Measurements from ENCODE around the gene NOSTRIN.

The NOSTRIN gene

DNA sequence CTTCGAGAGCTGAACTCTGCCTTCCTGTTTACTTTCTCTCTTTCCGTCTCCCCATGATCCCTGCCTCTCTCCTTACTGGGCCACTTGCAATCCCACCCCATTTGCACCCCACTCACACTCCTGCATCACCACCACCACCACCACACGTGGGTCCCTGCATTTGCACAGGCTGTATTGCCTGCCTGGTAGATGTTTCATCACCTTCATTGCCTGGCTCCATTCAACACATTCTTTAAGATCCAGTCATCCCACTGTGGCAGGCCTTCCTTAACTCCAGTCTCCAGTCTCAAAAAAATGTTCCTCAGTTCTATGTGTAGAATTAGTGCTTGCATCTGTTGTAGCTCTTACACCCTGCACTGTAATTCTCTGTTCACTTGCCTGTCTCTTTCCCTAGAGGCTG is 13.9 kb downstream of the NOSTRIN start:
- TF ChIP-seq FOXP2 (optimal IDR thresholded peaks at IDR 0.05; ENCODE audit: borderline replicate concordance, extremely low read depth, extremely low read length, insufficient read depth) (no peak), POLR2AphosphoS5 (IDR thresholded peaks at IDR 0.05; ENCODE audit: low read depth, low read length) (no peak), SIN3A (IDR thresholded peaks at IDR 0.05; ENCODE audit: borderline replicate concordance, insufficient read depth, low read length) (no peak), TAF1 (IDR thresholded peaks at IDR 0.05; ENCODE audit: borderline replicate concordance, insufficient read depth, low read length) (no peak)
- TF ChIP-seq, protein P1, sequence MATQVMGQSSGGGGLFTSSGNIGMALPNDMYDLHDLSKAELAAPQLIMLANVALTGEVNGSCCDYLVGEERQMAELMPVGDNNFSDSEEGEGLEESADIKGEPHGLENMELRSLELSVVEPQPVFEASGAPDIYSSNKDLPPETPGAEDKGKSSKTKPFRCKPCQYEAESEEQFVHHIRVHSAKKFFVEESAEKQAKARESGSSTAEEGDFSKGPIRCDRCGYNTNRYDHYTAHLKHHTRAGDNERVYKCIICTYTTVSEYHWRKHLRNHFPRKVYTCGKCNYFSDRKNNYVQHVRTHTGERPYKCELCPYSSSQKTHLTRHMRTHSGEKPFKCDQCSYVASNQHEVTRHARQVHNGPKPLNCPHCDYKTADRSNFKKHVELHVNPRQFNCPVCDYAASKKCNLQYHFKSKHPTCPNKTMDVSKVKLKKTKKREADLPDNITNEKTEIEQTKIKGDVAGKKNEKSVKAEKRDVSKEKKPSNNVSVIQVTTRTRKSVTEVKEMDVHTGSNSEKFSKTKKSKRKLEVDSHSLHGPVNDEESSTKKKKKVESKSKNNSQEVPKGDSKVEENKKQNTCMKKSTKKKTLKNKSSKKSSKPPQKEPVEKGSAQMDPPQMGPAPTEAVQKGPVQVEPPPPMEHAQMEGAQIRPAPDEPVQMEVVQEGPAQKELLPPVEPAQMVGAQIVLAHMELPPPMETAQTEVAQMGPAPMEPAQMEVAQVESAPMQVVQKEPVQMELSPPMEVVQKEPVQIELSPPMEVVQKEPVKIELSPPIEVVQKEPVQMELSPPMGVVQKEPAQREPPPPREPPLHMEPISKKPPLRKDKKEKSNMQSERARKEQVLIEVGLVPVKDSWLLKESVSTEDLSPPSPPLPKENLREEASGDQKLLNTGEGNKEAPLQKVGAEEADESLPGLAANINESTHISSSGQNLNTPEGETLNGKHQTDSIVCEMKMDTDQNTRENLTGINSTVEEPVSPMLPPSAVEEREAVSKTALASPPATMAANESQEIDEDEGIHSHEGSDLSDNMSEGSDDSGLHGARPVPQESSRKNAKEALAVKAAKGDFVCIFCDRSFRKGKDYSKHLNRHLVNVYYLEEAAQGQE (IDR thresholded peaks at IDR 0.05; ENCODE audit: insufficient read depth in 1 of 2, low read depth in 2 of 2, low read length in 2 of 2), result no peak

GRCh38 chr2:168819050-168819715 is 16.7 kb downstream of the NOSTRIN start:
- TF ChIP-seq TAF1 (IDR thresholded peaks at IDR 0.05; ENCODE audit: borderline replicate concordance, insufficient read depth, low read length), result no peak

GRCh38 chr2:168819829-168820489 is 17.5 kb downstream of the NOSTRIN start:
- TF ChIP-seq, protein P1 (IDR thresholded peaks at IDR 0.05; ENCODE audit: insufficient read depth in 1 of 2, low read depth in 2 of 2, low read length in 2 of 2), result no peak
- TF ChIP-seq POLR2AphosphoS5 (IDR thresholded peaks at IDR 0.05; ENCODE audit: low read depth, low read length) (no peak), SIN3A (IDR thresholded peaks at IDR 0.05; ENCODE audit: borderline replicate concordance, insufficient read depth, low read length) (no peak), TAF1 (IDR thresholded peaks at IDR 0.05; ENCODE audit: borderline replicate concordance, insufficient read depth, low read length) (no peak), FOXP2 (optimal IDR thresholded peaks at IDR 0.05; ENCODE audit: borderline replicate concordance, extremely low read depth, extremely low read length, insufficient read depth) (no peak)

DNA sequence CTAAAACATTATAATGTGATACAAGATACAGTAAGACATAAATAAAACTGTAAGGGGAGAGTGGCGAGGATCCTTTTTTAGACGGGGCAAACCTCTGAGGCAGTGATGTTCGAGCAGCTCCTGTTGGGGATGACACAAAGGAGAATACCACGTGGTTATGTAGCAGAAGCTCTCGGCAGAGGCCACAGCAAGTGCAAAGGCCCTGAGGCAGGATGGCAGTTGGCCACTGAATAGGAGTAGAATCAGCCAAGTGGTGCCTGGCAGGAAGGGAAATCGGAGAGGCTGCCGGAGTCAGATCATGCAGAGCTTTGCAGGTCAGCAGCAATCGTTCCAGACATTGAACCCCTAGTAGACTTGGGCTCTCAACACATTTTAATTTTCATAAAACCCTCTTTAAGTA is 19.1 kb downstream of the NOSTRIN start:
- TF ChIP-seq POLR2AphosphoS5 (IDR thresholded peaks at IDR 0.05; ENCODE audit: low read depth, low read length) (no peak), FOXP2 (optimal IDR thresholded peaks at IDR 0.05; ENCODE audit: borderline replicate concordance, extremely low read depth, extremely low read length, insufficient read depth) (no peak), SIN3A (IDR thresholded peaks at IDR 0.05; ENCODE audit: borderline replicate concordance, insufficient read depth, low read length) (no peak), TAF1 (IDR thresholded peaks at IDR 0.05; ENCODE audit: borderline replicate concordance, insufficient read depth, low read length) (no peak)
- TF ChIP-seq, protein P1 (IDR thresholded peaks at IDR 0.05; ENCODE audit: insufficient read depth in 1 of 2, low read depth in 2 of 2, low read length in 2 of 2), result no peak

DNA sequence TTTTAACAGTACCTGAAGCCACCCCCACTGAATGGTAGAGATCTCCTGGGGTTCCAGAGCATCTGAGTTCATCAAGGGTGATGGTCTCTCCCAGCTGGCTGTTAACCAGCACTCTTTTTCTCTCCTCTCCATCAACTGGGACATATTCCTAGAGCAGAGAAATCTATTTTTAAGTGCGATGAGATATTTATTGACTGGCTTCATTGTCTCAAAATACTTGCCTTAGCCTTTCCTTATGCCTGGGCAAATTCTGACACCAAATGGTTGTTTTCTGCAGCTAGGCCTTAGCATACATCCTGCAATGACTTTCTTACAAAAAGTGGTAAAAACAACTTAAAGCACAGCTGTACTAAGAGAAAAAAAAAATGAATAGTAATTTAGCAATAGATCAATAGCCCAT is 19.6 kb downstream of the NOSTRIN start:
- TF ChIP-seq SIN3A (IDR thresholded peaks at IDR 0.05; ENCODE audit: borderline replicate concordance, insufficient read depth, low read length) (no peak), TAF1 (IDR thresholded peaks at IDR 0.05; ENCODE audit: borderline replicate concordance, insufficient read depth, low read length) (no peak), FOXP2 (optimal IDR thresholded peaks at IDR 0.05; ENCODE audit: borderline replicate concordance, extremely low read depth, extremely low read length, insufficient read depth) (no peak), POLR2AphosphoS5 (IDR thresholded peaks at IDR 0.05; ENCODE audit: low read depth, low read length) (no peak)
- TF ChIP-seq, protein P1 (IDR thresholded peaks at IDR 0.05; ENCODE audit: insufficient read depth in 1 of 2, low read depth in 2 of 2, low read length in 2 of 2), result no peak

Measured in PFSK-1 (cell line).